Upper lobe of left lung (tissue), 4 donors: ENCODE results near the gene LAS1L.

Experiments used
- CTCF ChIP-seq, 6 experiments: fragments of 450-650 bp in 4 of 6; fragments of 200-600 bp in 2 of 6; sonication (generic) in 2 of 6; IDR thresholded peaks; one replicate each; pipeline ENCODE4 v1.5.1; 2016 to 2019; ENCODE audit warnings: antibody characterized with exemption in 6 of 6
- EP300 ChIP-seq, 4 donors: sonication (generic); formaldehyde crosslinking; IDR thresholded peaks; one replicate each; pipeline ENCODE4 v1.5.1; 2017; ENCODE audit warnings: antibody characterized with exemption in 4 of 4, control low read depth in 2 of 4
- POLR2A ChIP-seq, 4 donors: fragments of 450-650 bp; IDR thresholded peaks; one replicate each; pipeline ENCODE4 v1.5.1; 2016 to 2017; ENCODE audit warnings: antibody characterized with exemption in 4 of 4, mild to moderate bottlenecking in 2 of 4

GRCh38 chrX:65524139-65524538 lies 10.4 kb downstream of the LAS1L start:
- TF ChIP-seq CTCF (IDR thresholded peaks at IDR 0.05) = no peak
- TF ChIP-seq POLR2A (IDR thresholded peaks at IDR 0.05) = no peak
- TF ChIP-seq EP300 (IDR thresholded peaks at IDR 0.05) = no peak
